GM18520 (cell line): ENCODE measurements around the gene GUCY1A1.

Experiments used
- ATAC-seq: cut with Tn5 transposase; IDR thresholded peaks from one replicate; pipeline ENCODE4 v1.9.1; 2021; ENCODE audit not compliant: unreplicated experiment

Gene GUCY1A1

GRCh38 chr4:155772459-155773195 lies 106.0 kb downstream of the GUCY1A1 start:
- ATAC-seq: no peak

DNA sequence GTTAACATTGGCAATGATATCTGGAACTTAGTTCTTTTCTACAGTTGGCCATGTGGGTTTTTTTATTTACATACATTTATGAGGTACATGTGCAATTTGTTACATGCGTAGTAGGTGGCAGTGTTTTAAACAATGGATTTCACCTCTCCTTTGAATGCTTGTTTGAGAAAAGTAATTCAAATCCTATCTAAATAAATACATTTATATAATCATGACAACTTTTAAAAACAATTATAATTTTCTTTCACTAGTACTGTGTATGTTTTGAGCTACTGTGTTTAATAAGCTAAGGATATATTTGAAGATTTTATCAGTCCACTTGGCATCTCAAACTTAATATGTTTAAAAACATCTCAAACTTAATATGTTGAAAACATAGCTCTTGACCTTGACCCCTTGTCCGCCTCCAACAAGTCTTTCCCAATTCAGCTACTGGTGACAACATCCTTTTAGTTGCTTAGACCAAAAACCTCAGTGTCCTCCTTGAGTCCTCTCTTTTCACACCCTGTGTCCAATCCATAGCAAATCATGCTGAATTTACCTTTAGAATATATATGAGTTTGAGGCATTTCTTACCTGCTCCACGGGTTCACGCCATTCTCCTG lies 106.7 kb downstream of the GUCY1A1 start:
- no peak for ATAC-seq

DNA sequence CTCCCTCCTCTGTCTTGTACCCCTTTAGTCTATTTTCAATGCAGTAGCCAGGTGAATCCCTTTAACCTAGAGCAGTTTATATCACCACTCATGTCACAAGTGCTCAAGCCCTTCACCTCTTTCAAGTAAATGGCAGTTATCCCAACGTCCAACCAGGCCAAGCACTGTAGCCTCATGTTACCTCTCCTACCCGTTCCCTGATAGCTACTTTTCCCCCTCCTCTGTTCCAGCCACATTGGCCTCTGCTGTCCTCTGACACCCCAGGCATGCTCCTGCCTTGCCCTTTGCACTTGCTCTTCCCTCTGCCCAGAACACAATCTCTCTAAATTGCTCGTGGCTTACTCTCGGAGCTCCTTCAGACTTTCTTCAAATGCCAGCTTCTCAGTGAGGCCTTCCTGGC lies 107.4 kb downstream of the GUCY1A1 start:
- ATAC-seq: no peak

GRCh38 chr4:155777971-155778735 lies 111.5 kb downstream of the GUCY1A1 start:
- ATAC-seq: no peak

DNA sequence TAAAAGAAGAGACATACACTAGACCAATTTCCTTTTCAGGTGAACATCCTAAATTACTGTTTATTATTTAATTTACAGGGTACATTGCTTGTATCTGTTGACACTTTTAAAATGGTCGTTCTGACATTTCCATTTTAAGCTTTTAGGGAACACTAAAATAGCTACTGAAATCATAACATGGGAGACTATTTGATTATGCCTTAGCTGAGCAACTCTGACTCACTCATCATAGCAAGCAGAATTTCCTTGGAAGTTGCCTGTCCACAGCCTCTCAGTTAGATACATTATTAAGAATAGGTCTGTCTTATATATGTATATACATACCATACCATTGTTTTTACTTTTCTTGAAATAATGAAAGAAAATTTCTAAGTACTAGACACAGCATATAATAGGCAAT lies 114.1 kb downstream of the GUCY1A1 start:
- no peak for ATAC-seq

- no peak for ATAC-seq
Measured at GRCh38 chr4:155781249-155781831, 114.7 kb downstream of the GUCY1A1 start.
